HL-60/S4 treated with retinoic acid at 250 ng/mL for 4 days and 3 days (cell line): ENCODE measurements around the gene PSMC5.

Experiments used
- in situ Hi-C: fragments of 300-500 bp; cut with MboI; formaldehyde crosslinking; loops from 2 replicates; pipeline ENCODE4 v1.7.0; 2022; ENCODE audit warnings: low sequenced_read_pairs

PSMC5 gene

DNA sequence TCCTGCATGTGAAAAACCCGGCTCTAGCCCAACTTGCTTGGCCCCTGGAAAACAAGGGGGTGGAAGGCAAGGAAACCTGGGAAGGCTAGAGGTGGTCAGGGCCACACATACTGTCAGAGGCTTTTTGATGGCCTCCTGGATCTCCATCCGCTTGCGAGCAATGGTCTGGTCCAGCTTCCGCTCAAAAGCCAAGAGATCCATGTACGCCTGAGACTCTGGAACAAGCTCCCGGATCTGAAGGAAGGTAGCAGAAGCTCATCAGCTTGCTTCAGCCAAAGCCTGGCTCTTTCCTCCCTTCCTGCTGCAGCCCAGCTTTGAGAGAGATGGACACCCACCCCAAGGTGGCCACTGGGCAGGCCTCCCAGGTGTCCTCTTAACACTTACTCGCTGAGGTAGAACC, 9.6 kb downstream of the PSMC5 start:
- in situ Hi-C loops, result loop anchor here (25.0 kb wide), 1 partner anchor 400 kb away; the partner anchor contains the start of gene CYB561

DNA sequence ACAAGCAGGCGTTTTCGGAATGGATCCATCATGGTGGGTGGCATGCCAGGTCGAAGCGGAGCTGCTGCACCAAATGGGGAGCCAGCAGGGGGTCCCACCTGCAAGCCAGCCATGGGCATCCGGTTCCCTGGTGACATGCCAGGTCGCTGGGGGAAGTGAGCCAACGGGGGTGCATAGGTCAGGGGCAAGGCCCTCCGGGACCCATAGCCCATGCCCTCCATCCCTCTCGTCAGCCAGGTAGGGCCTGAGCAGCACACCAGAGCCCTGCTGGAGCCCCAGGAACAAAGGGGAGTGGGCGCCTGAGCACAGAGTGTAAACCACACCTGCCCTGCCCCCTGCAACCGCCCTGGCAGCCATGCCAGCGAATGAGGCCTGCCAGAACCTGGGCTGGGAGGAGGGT, 10.2 kb downstream of the PSMC5 start:
- in situ Hi-C loops, result loop anchor here (25.0 kb wide), 1 partner anchor 400 kb away; the partner anchor contains the start of gene CYB561

GRCh38 chr17:63837962-63838600, 10.8 kb downstream of the PSMC5 start:
- in situ Hi-C loops, result loop anchor here (25.0 kb wide), 1 partner anchor 401 kb away; the partner anchor contains the start of gene CYB561

DNA sequence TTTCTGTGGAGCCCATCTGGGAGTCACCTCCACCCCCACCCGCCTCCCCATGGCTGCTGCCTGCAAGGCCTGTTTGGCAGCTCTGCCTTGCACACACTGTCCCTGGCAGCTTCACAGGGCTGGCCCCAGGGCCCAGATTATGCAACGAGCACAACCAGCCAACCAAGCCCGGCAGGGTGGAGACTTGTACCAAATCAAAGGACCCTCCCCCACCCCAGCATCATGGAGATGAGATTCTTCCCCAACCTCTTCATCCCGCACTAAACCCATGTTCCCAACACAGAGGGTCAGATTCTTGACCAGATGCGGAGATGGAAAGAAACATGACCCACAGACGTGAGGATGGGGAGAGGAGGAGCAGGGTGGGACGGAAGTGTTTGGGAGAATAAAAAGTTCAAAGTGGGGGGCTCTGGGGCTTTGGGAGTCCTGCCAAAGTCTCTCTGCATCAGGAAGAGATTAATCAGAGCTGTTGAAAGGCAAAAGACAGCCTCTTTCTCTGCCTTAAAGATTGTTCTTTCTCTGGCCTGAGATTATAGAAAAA, 11.5 kb downstream of the PSMC5 start:
- in situ Hi-C loops, result loop anchor here (25.0 kb wide), 1 partner anchor 401 kb away; the partner anchor contains the start of gene CYB561

DNA sequence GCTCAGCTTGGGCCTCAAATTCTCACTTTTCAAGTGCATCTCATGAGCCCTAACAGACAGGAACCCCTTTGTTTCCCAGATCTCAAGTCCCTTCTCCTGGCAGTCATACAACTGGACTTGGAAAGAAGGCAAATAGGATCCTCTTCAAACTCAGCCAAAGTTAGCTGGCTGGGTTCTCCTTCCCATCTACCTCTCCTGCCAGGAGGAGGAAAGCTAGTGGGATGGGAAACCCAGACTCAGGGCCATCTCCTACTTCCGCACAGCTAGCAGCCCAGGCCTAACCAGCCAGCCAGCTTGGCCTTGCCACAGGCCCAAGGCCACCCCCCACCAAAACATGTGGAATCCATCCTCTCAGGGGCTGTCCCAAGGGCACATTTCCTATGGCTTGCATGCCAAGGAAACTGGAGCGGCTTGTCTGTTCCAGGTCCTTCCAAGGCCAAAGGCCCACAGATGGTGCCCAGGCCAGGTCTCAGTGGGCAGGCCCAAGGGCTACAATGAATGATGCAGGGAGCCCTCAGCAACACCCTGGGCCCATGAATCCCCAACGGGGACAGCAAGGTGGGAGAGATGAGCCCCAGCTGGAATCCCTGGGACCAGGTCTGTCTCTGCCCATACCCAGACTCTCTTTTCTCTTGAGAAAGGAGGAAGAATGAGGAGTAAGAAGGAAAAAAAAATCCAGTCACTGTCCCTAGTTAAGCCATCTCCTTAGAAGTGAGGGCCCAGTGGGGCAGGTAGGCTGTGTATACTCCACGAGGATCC, 13.5 kb downstream of the PSMC5 start:
- in situ Hi-C loops, result loop anchor here (25.0 kb wide), 1 partner anchor 403 kb away; the partner anchor contains the start of gene CYB561

GRCh38 chr17:63841350-63842172, 14.3 kb downstream of the PSMC5 start:
- in situ Hi-C loops, result loop anchor here (25.0 kb wide), 1 partner anchor 404 kb away; the partner anchor contains the start of gene CYB561

DNA sequence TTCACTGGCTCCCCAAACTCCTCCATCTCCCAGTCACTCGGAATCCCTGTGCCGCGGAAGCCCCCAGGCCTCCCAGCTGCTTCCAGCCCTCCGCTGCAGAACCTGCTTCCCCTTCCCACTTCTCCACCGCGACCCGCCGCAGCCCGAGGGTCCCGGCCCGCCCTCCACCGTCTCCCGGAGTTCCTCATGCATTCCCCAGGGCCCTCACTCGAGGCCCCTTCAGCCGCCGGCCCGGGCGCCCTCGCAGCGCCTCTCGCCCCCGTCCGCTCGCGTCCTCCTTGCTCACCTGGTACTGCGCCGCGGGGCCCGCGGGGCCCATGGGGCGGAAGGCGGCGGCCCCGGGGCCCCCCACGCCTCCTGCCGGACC, 14.9 kb downstream of the PSMC5 start:
- in situ Hi-C loops, result loop anchor here (25.0 kb wide), 1 partner anchor 405 kb away; the partner anchor contains the start of gene CYB561

- in situ Hi-C loops, result loop anchor here (25.0 kb wide), 1 partner anchor 405 kb away; the partner anchor contains the start of gene CYB561
Measured at GRCh38 chr17:63842540-63843386, 15.5 kb downstream of the PSMC5 start, which contains the start of gene SMARCD2. SMARCD2 (minus strand) TSS chr17:63842685; CDS start chr17:63842674, 11 bp downstream.

DNA sequence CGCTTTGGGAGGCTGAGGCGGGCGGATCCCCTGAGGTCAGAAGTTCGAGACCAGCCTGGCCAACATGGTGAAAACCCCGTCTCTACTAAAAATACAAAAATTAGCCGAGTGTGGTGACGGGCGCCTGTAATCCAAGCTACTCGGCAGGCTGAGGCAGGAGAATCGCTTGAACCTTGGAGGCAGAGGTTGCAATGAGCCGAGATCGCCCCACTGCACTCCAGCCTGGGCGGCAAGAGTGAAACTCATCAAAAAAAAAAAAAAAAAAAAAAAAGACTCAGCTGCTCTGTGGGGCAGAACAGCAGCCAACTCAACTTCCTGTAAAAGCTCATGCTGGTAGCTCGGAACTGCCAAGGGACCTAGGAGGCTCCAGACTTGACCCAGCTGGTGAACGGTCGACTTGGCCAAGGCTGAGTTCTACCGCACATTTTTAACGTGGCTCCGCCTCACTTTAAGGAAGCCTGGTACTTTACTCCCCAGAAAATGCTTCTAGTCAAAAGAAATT, 16.2 kb downstream of the PSMC5 start:
- in situ Hi-C loops, result loop anchor here (25.0 kb wide), 1 partner anchor 406 kb away; the partner anchor contains the start of gene CYB561

- in situ Hi-C loops, result loop anchor here (25.0 kb wide), 1 partner anchor 407 kb away; the partner anchor contains the start of gene CYB561
Measured at GRCh38 chr17:63843910-63844677, 16.9 kb downstream of the PSMC5 start.

- in situ Hi-C loops, result loop anchor here (25.0 kb wide), 1 partner anchor 408 kb away; the partner anchor contains the start of gene CYB561
Measured at GRCh38 chr17:63845509-63845908, 18.3 kb downstream of the PSMC5 start.

GRCh38 chr17:63847525-63848249, 20.5 kb downstream of the PSMC5 start:
- in situ Hi-C loops, result loop anchor here (25.0 kb wide), 1 partner anchor 410 kb away; the partner anchor contains the start of gene CYB561

- in situ Hi-C loops, result loop anchor here (25.0 kb wide), 1 partner anchor 412 kb away; the partner anchor contains the start of gene CYB561
Measured at GRCh38 chr17:63848834-63849689, 21.8 kb downstream of the PSMC5 start.

GRCh38 chr17:63850401-63850800, 23.2 kb downstream of the PSMC5 start:
- in situ Hi-C loops, result no loop called here

GRCh38 chr17:63853260-63853659, 26.0 kb downstream of the PSMC5 start:
- in situ Hi-C loops, result no loop called here

- in situ Hi-C loops, result no loop called here
Measured at GRCh38 chr17:63854709-63855108, 27.5 kb downstream of the PSMC5 start.

DNA sequence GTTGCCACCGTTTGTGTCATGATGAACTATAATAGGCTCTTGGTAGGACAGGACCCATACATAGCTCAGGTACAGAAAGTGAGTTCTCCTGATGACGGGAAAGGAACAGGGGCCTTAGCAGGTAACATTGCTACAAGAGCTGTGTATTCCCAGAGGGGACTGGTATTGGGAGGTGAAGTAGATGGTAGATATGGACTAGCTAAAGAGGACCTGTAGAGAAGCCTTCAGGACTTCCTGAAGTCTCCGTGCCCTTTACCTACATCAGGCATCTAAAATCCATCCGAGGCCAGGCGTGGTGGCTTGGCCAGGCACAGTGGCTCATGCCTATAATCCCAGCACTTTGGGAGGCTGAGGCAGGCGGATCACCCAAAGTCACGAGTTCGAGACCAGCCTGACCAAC, 28.0 kb downstream of the PSMC5 start:
- in situ Hi-C loops, result no loop called here
